GM19351 (cell line): ENCODE measurements around the gene ZBTB45.
"Not testable (repeated sequence)": the region's sequence is repeated elsewhere in the genome, so short reads cannot be mapped to it uniquely, and the experiment has no call there.

Experiments
- ATAC-seq: cut with Tn5 transposase; IDR thresholded peaks from one replicate; pipeline ENCODE4 v1.9.1; 2021; ENCODE audit warnings: mild to moderate bottlenecking, moderate library complexity; ENCODE audit not compliant: unreplicated experiment

The ZBTB45 gene

GRCh38 chr19:58477130-58477529, 42.5 kb downstream of the ZBTB45 start:
- ATAC-seq, result no peak

- no peak for ATAC-seq
Measured at GRCh38 chr19:58476498-58477015, 43.1 kb downstream of the ZBTB45 start.

- ATAC-seq, result peak; percentile 78
Measured at GRCh38 chr19:58475714-58476497, 43.7 kb downstream of the ZBTB45 start, which contains the start of gene ZNF446. TSS of gene ZNF446 (plus strand) at chr19:58476352. CDS start at chr19:58477219, 867 bp downstream.

- ATAC-seq, result peak; percentile 24
Measured at GRCh38 chr19:58474997-58475713, 44.5 kb downstream of the ZBTB45 start.

- ATAC-seq, result no peak
Measured at GRCh38 chr19:58474291-58474996, 45.2 kb downstream of the ZBTB45 start.

GRCh38 chr19:58473775-58474174, 45.8 kb downstream of the ZBTB45 start:
- ATAC-seq, result no peak

GRCh38 chr19:58471736-58472135, 47.9 kb downstream of the ZBTB45 start:
- ATAC-seq, result no peak

- ATAC-seq, result not testable (repeated sequence)
Measured at GRCh38 chr19:58470837-58471543, 48.6 kb downstream of the ZBTB45 start.

- no peak for ATAC-seq
Measured at GRCh38 chr19:58469241-58470013, 50.2 kb downstream of the ZBTB45 start.

- ATAC-seq, result no peak
Measured at GRCh38 chr19:58468216-58468839, 51.3 kb downstream of the ZBTB45 start.

- ATAC-seq, result peak; percentile 89
Measured at GRCh38 chr19:58466760-58467589, 52.6 kb downstream of the ZBTB45 start, which contains the start of gene ZNF324. TSS of gene ZNF324 (plus strand) at chr19:58467080. CDS start at chr19:58469186, 2,106 bp downstream.

GRCh38 chr19:58466089-58466759, 53.4 kb downstream of the ZBTB45 start:
- ATAC-seq, result peak; percentile 27
